B cell (primary cell): ENCODE results near the gene OTOR. TPM values are rescaled to one million over a fixed set of nuclear protein-coding genes. Genes with fewer than 3 reads are reported as not detected.

Experiments
- ATAC-seq: fragments of 200-7000 bp; cut with Tn5 transposase; one replicate; pipeline ENCODE4 v1.10.0; 2021; ENCODE audit warnings: low read depth, mild to moderate bottlenecking, moderate number of reproducible peaks, moderate library complexity
- CTCF ChIA-PET: fragments of 350-600 bp; sonication (Branson Sonifier 250); formaldehyde crosslinking; loops from one replicate; lab custom pipeline; 2021; ENCODE audit warnings: antibody characterized with exemption, inconsistent platforms; lab: Charles Lee
- POLR2A ChIA-PET: fragments of 350-600 bp; sonication (Branson Sonifier 250); formaldehyde crosslinking; loops from one replicate; lab custom pipeline; 2021; ENCODE audit warnings: antibody characterized with exemption; lab: Charles Lee
- DNase-seq: peaks from one replicate; pipeline ENCODE4 v3.0.0; 2013
- H2AFZ ChIP-seq: 2 replicates; pipeline ENCODE4 v1.6.1; 2012; ENCODE audit warnings: mild to moderate bottlenecking, low read depth, low read length; ENCODE audit not compliant: insufficient read depth, poor library complexity, severe bottlenecking
- H3K27ac ChIP-seq, 2 donors: 1 replicate in 1 of 2; 2 replicates in 1 of 2; pipeline ENCODE4 v1.5.1; 2012 to 2013; ENCODE audit warnings: low read length in 2 of 2, mild to moderate bottlenecking in 2 of 2, moderate library complexity in 1 of 2
- H3K27me3 ChIP-seq, 4 experiments: fragments of 200-600 bp in 1 of 4; sonication (generic) in 1 of 4; replicated peaks in 1 of 4; 1 replicate in 2 of 4; 2 replicates in 2 of 4; pipeline versions ENCODE4 v1.6.1 to v1.7.0; 2013 to 2016; ENCODE audit warnings: low read length in 3 of 4, mild to moderate bottlenecking in 2 of 4, mixed read lengths in 1 of 4, moderate library complexity in 1 of 4; ENCODE audit not compliant: insufficient read depth in 4 of 4, control insufficient read depth in 3 of 4; ENCODE audit errors: control extremely low read depth in 1 of 4
- H3K36me3 ChIP-seq, 2 experiments: replicated peaks in 1 of 2; 1 replicate in 1 of 2; 2 replicates in 1 of 2; pipeline versions ENCODE4 v1.6.1 to v1.7.1; 2013; ENCODE audit warnings: low read length in 1 of 2; ENCODE audit not compliant: insufficient read depth in 2 of 2, control insufficient read depth in 1 of 2; ENCODE audit errors: control extremely low read depth in 1 of 2, extremely low read depth in 1 of 2
- H3K4me1 ChIP-seq, 2 donors: fragments of 200-600 bp in 1 of 2; sonication (generic) in 1 of 2; 1 replicate in 1 of 2; 2 replicates in 1 of 2; pipeline versions ENCODE4 v1.5.1 to v1.6.1; 2013 to 2017; ENCODE audit warnings: low read length in 2 of 2; ENCODE audit not compliant: control insufficient read depth in 2 of 2, insufficient read depth in 2 of 2
- H3K4me2 ChIP-seq: replicated peaks from 2 replicates; pipeline ENCODE3; 2012; ENCODE audit warnings: mild to moderate bottlenecking, low read depth, low read length; ENCODE audit not compliant: poor library complexity, severe bottlenecking
- H3K4me3 ChIP-seq, 5 experiments: fragments of 200-600 bp in 1 of 5; sonication (generic) in 1 of 5; 1 replicate in 3 of 5; 2 replicates in 2 of 5; pipeline versions ENCODE4 v1.5.1 to v1.7.0; 2011 to 2016; ENCODE audit warnings: low read length in 4 of 5, mild to moderate bottlenecking in 4 of 5, low read depth in 2 of 5, control low read depth in 1 of 5, moderate library complexity in 1 of 5; ENCODE audit not compliant: insufficient read depth in 1 of 5; ENCODE audit errors: control extremely low read depth in 1 of 5, extremely low read depth in 1 of 5
- H3K79me2 ChIP-seq: fragments of 200-600 bp; sonication (generic); one replicate; pipeline ENCODE4 v1.6.0; 2016; ENCODE audit warnings: low read length; ENCODE audit not compliant: control insufficient read depth, insufficient read depth
- H3K9ac ChIP-seq: fragments of 200-600 bp; sonication (generic); 2 replicates; pipeline ENCODE4 v1.6.1; 2017; ENCODE audit warnings: mild to moderate bottlenecking, low read length, moderate library complexity
- H3K9me3 ChIP-seq, 3 donors: one replicate each; pipeline versions ENCODE4 v1.6.1 to v1.7.1; 2013; ENCODE audit warnings: low read length in 2 of 3; ENCODE audit not compliant: control insufficient read depth in 2 of 3, insufficient read depth in 1 of 3; ENCODE audit errors: control extremely low read depth in 1 of 3
- H4K20me1 ChIP-seq: 2 replicates; pipeline ENCODE4 v1.6.0; 2012; ENCODE audit warnings: mild to moderate bottlenecking, low read length; ENCODE audit not compliant: insufficient read depth, control insufficient read depth, poor library complexity, severe bottlenecking
- H3K27ac Mint-ChIP-seq: one replicate; pipeline ENCODE4 v1.8.0; 2021; ENCODE audit warnings: mixed read lengths
- H3K27me3 Mint-ChIP-seq: one replicate; pipeline ENCODE4 v1.8.0; 2021; ENCODE audit warnings: mixed read lengths
- H3K4me1 Mint-ChIP-seq: one replicate; pipeline ENCODE4 v1.8.0; 2021; ENCODE audit warnings: mixed read lengths
- H3K4me3 Mint-ChIP-seq: one replicate; pipeline ENCODE4 v1.8.0; 2021; ENCODE audit warnings: mixed read lengths
- H3K9me3 Mint-ChIP-seq: one replicate; pipeline ENCODE4 v1.8.0; 2022; ENCODE audit warnings: mixed read lengths; ENCODE audit not compliant: insufficient read depth
- EZH2 ChIP-seq: IDR thresholded peaks from 2 replicates; pipeline ENCODE4 v1.6.1; 2012; ENCODE audit warnings: borderline replicate concordance, low read depth, mild to moderate bottlenecking, moderate library complexity, low read length; ENCODE audit not compliant: insufficient read depth, poor library complexity, severe bottlenecking
- WGBS: methylation state at CpG from one replicate; pipeline ENCODE4 v1.1.5; 2013; ENCODE audit warnings: missing lambda C conversion rate; ENCODE audit not compliant: insufficient coverage; 5-methylcytosine and 5-hydroxymethylcytosine counted together
- intact Hi-C: fragments of 100-400 bp; cut with micrococcal nuclease; formaldehyde crosslinking; loops from one replicate; pipeline ENCODE4 v1.10.0; 2022
- polyA plus RNA-seq: library from polyadenylated mRNA; depleted of rRNA; stranded (reverse); fragments of >200 nt; gene quantifications from 2 replicates; pipeline ENCODE4 v1.2.3, GENCODE V29; 2012
- total RNA-seq, 2 donors: library from RNA; stranded (reverse); fragments of 120-200 nt in 1 of 2; gene quantifications; 1 replicate in 1 of 2; 2 replicates in 1 of 2; pipeline versions ENCODE4 v1.2.3 to v1.2.4, GENCODE V29; 2013 to 2022
- TF ChIP-seq, protein P1 (sequence below): fragments of 200-600 bp; IDR thresholded peaks from one replicate; pipeline ENCODE4 v1.8.0; 2022; ENCODE audit warnings: antibody characterized with exemption, mild to moderate bottlenecking

OTOR gene
- total and polyA plus RNA-seq, 2 donors (not counting 1 experiment from before 2014, with no cell fraction given): not detected

- ChIA-PET CTCF (no interaction called here), POLR2A (no interaction called here)
- WGBS: no CpG with 5 or more reads among the region's 1 CpG
- H3K4me1 Mint-ChIP-seq: no peaks in the 10 kb centered on the region
- DNase-seq (no peak), ATAC-seq (no peak)
- H3K4me3 Mint-ChIP-seq: no peak overlapping the region
- Histone ChIP-seq H3K4me1 (no peaks in the 10 kb centered on the region), H3K9ac (no peak overlapping the region), H4K20me1 (no peaks in the 10 kb centered on the region), H3K36me3 (no peaks in the 10 kb centered on the region), H2AFZ (no peak overlapping the region), H3K27me3 (peaks cover 0 to 6% (median 0%) of the 10 kb centered on the region in 4 experiments), H3K4me3 (no peak overlapping the region), H3K79me2 (no peaks in the 10 kb centered on the region), H3K4me2 (no peak overlapping the region), H3K9me3 (peaks cover 1 to 4% (median 4%) of the 10 kb centered on the region in 3 donors), H3K27ac (no peak overlapping the region)
- H3K27me3 Mint-ChIP-seq: peaks cover 30% of the 10 kb centered on the region
- peaks cover 9% of the 10 kb centered on the region for H3K9me3 Mint-ChIP-seq
- no peak overlapping the region for H3K27ac Mint-ChIP-seq
- no peak for TF ChIP-seq EZH2
- TF ChIP-seq, protein P1, sequence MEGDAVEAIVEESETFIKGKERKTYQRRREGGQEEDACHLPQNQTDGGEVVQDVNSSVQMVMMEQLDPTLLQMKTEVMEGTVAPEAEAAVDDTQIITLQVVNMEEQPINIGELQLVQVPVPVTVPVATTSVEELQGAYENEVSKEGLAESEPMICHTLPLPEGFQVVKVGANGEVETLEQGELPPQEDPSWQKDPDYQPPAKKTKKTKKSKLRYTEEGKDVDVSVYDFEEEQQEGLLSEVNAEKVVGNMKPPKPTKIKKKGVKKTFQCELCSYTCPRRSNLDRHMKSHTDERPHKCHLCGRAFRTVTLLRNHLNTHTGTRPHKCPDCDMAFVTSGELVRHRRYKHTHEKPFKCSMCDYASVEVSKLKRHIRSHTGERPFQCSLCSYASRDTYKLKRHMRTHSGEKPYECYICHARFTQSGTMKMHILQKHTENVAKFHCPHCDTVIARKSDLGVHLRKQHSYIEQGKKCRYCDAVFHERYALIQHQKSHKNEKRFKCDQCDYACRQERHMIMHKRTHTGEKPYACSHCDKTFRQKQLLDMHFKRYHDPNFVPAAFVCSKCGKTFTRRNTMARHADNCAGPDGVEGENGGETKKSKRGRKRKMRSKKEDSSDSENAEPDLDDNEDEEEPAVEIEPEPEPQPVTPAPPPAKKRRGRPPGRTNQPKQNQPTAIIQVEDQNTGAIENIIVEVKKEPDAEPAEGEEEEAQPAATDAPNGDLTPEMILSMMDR: no peak
- intact Hi-C loops: no loop called here
Observed at GRCh38 chr20:16775961-16776360, 27.8 kb downstream of the OTOR start.

DNA sequence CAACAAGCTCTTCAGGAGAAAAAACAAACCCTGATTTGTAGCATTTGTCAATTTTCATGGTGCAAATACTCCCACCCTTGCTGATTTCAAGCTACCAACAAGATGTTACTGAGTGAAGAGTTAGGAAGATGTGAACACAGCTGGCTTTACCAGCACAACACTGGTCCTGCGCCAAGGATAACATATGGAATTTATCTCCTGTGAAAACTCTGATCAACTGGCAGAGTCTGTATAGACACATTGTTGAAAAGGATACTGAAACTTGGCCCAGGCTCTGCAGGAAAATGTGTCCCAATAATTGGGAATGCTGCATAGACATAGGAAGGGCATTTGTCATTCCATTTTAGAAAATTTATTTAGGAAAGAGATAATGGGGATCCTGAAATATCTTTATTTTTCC, 29.0 kb downstream of the OTOR start:
- Histone ChIP-seq H2AFZ (no peak overlapping the region), H3K27ac (no peak overlapping the region), H3K4me2 (no peak overlapping the region), H3K4me3 (no peak overlapping the region), H3K4me1 (no peaks in the 10 kb centered on the region), H4K20me1 (no peaks in the 10 kb centered on the region), H3K79me2 (no peaks in the 10 kb centered on the region), H3K27me3 (peaks cover 0 to 6% (median 0%) of the 10 kb centered on the region in 4 experiments), H3K36me3 (no peaks in the 10 kb centered on the region), H3K9ac (no peak overlapping the region), H3K9me3 (peaks cover 1 to 7% (median 4%) of the 10 kb centered on the region in 3 donors)
- TF ChIP-seq EZH2: no peak
- TF ChIP-seq, protein P1: no peak
- ChIA-PET CTCF (no interaction called here), POLR2A (no interaction called here)
- no peaks in the 10 kb centered on the region for H3K4me1 Mint-ChIP-seq
- WGBS: 100% methylated on average over 1 of the region's 1 CpG
- peaks cover 9% of the 10 kb centered on the region for H3K9me3 Mint-ChIP-seq
- no peak for DNase-seq
- no peak for ATAC-seq
- intact Hi-C loops: no loop called here
- no peak overlapping the region for H3K4me3 Mint-ChIP-seq
- H3K27me3 Mint-ChIP-seq: peaks cover 24% of the 10 kb centered on the region
- H3K27ac Mint-ChIP-seq: no peak overlapping the region
